Mucosa of rectum (tissue), 2 donors: ENCODE measurements around the gene ATP6V0E1.

Source experiments
- H3K27ac ChIP-seq, 2 donors: one replicate each; pipeline ENCODE4 v1.7.0; 2013; ENCODE audit warnings: inconsistent platforms in 2 of 2, low read depth in 2 of 2, low read length in 2 of 2
- H3K27me3 ChIP-seq, 2 donors: one replicate each; pipeline ENCODE4 v1.7.0; 2013; ENCODE audit warnings: low read length in 2 of 2; ENCODE audit not compliant: control insufficient read depth in 2 of 2, insufficient read depth in 2 of 2
- H3K36me3 ChIP-seq, 2 donors: one replicate each; pipeline ENCODE4 v1.7.0; 2013; ENCODE audit warnings: low read length in 2 of 2; ENCODE audit not compliant: control insufficient read depth in 2 of 2, insufficient read depth in 2 of 2
- H3K4me1 ChIP-seq, 2 donors: one replicate each; pipeline ENCODE4 v1.7.0; 2013; ENCODE audit warnings: low read length in 2 of 2, mild to moderate bottlenecking in 1 of 2; ENCODE audit not compliant: control insufficient read depth in 2 of 2, insufficient read depth in 2 of 2
- H3K4me3 ChIP-seq, 2 donors: one replicate each; pipeline ENCODE4 v1.7.0; 2013; ENCODE audit warnings: low read length in 2 of 2
- H3K9ac ChIP-seq, 2 donors: one replicate each; pipeline ENCODE4 v1.7.0; 2013; ENCODE audit warnings: low read length in 2 of 2, low read depth in 1 of 2, mild to moderate bottlenecking in 1 of 2
- H3K9me3 ChIP-seq, 2 donors: one replicate each; pipeline ENCODE4 v1.7.0; 2013; ENCODE audit warnings: low read length in 2 of 2; ENCODE audit not compliant: control insufficient read depth in 2 of 2
- donor health status: healthy.
- donor health status: Normal muscosa, but diverticular disease.

The ATP6V0E1 gene

GRCh38 chr5:172999372-172999973 is 15.9 kb downstream of the ATP6V0E1 start:
- Histone ChIP-seq H3K4me3 (no peak overlapping the region), H3K27me3 (no peaks in the 10 kb centered on the region), H3K27ac (no peak overlapping the region), H3K36me3 (peaks cover 6 to 25% of the 10 kb centered on the region in 2 donors), H3K9me3 (no peaks in the 10 kb centered on the region), H3K4me1 (peaks cover 8 to 10% of the 10 kb centered on the region in 2 donors), H3K9ac (no peak overlapping the region)

- Histone ChIP-seq H3K27ac (no peak overlapping the region), H3K36me3 (peaks cover 6 to 21% of the 10 kb centered on the region in 2 donors), H3K27me3 (no peaks in the 10 kb centered on the region), H3K9ac (no peak overlapping the region), H3K4me3 (no peak overlapping the region), H3K9me3 (no peaks in the 10 kb centered on the region), H3K4me1 (peaks cover 8 to 10% of the 10 kb centered on the region in 2 donors)
Observed at GRCh38 chr5:172999974-173000373, 16.4 kb downstream of the ATP6V0E1 start.

- no peak overlapping the region for H3K4me3 ChIP-seq
- H3K27me3 ChIP-seq = no peaks in the 10 kb centered on the region
- peaks cover 8 to 10% of the 10 kb centered on the region in 2 donors for H3K4me1 ChIP-seq
- peaks cover 0 to 10% of the 10 kb centered on the region in 2 donors for H3K36me3 ChIP-seq
- no peaks in the 10 kb centered on the region for H3K9me3 ChIP-seq
- H3K27ac ChIP-seq = no peak overlapping the region
- no peak overlapping the region for H3K9ac ChIP-seq
Observed at GRCh38 chr5:173001229-173001841, 17.8 kb downstream of the ATP6V0E1 start.

- Histone ChIP-seq H3K9ac (no peak overlapping the region), H3K27ac (no peak overlapping the region), H3K9me3 (no peaks in the 10 kb centered on the region), H3K4me1 (peaks cover 14 to 17% of the 10 kb centered on the region in 2 donors), H3K27me3 (no peaks in the 10 kb centered on the region), H3K36me3 (peaks cover 0 to 3% of the 10 kb centered on the region in 2 donors), H3K4me3 (no peak overlapping the region)
Observed at GRCh38 chr5:173003360-173003759, 19.8 kb downstream of the ATP6V0E1 start.

GRCh38 chr5:173004013-173004412 is 20.4 kb downstream of the ATP6V0E1 start:
- H3K9ac ChIP-seq = no peak overlapping the region
- H3K27me3 ChIP-seq = no peaks in the 10 kb centered on the region
- H3K4me1 ChIP-seq = peaks cover 14 to 17% of the 10 kb centered on the region in 2 donors
- H3K4me3 ChIP-seq = no peak overlapping the region
- H3K36me3 ChIP-seq = no peaks in the 10 kb centered on the region
- no peak overlapping the region for H3K27ac ChIP-seq
- no peaks in the 10 kb centered on the region for H3K9me3 ChIP-seq

- Histone ChIP-seq H3K27ac (no peak overlapping the region), H3K9me3 (no peaks in the 10 kb centered on the region), H3K27me3 (no peaks in the 10 kb centered on the region), H3K9ac (no peak overlapping the region), H3K4me1 (peaks cover 11 to 12% of the 10 kb centered on the region in 2 donors), H3K36me3 (no peaks in the 10 kb centered on the region), H3K4me3 (no peak overlapping the region)
Observed at GRCh38 chr5:173004447-173004846, 20.9 kb downstream of the ATP6V0E1 start.

- no peak overlapping the region for H3K27ac ChIP-seq
- no peak overlapping the region for H3K9ac ChIP-seq
- no peaks in the 10 kb centered on the region for H3K27me3 ChIP-seq
- H3K4me3 ChIP-seq = no peak overlapping the region
- H3K9me3 ChIP-seq = no peaks in the 10 kb centered on the region
- no peaks in the 10 kb centered on the region for H3K36me3 ChIP-seq
- peaks cover 6 to 8% of the 10 kb centered on the region in 2 donors for H3K4me1 ChIP-seq
Observed at GRCh38 chr5:173010021-173010420, 26.4 kb downstream of the ATP6V0E1 start.

GRCh38 chr5:173010547-173011464 is 27.2 kb downstream of the ATP6V0E1 start:
- no peak overlapping the region for H3K27ac ChIP-seq
- H3K36me3 ChIP-seq = no peaks in the 10 kb centered on the region
- H3K27me3 ChIP-seq = no peaks in the 10 kb centered on the region
- H3K9ac ChIP-seq = no peak overlapping the region
- H3K4me3 ChIP-seq = no peak overlapping the region
- peaks cover 6 to 8% of the 10 kb centered on the region in 2 donors for H3K4me1 ChIP-seq
- H3K9me3 ChIP-seq = no peaks in the 10 kb centered on the region

GRCh38 chr5:173011566-173011965 is 28.0 kb downstream of the ATP6V0E1 start:
- H3K9ac ChIP-seq = no peak overlapping the region
- no peaks in the 10 kb centered on the region for H3K9me3 ChIP-seq
- H3K4me3 ChIP-seq = no peak overlapping the region
- H3K27me3 ChIP-seq = no peaks in the 10 kb centered on the region
- no peak overlapping the region for H3K27ac ChIP-seq
- H3K36me3 ChIP-seq = no peaks in the 10 kb centered on the region
- peaks cover 6 to 7% of the 10 kb centered on the region in 2 donors for H3K4me1 ChIP-seq

GRCh38 chr5:173012882-173013281 is 29.3 kb downstream of the ATP6V0E1 start:
- Histone ChIP-seq H3K27me3 (no peaks in the 10 kb centered on the region), H3K4me1 (peaks cover 0 to 3% of the 10 kb centered on the region in 2 donors), H3K9ac (no peak overlapping the region), H3K9me3 (no peaks in the 10 kb centered on the region), H3K4me3 (no peak overlapping the region), H3K36me3 (no peaks in the 10 kb centered on the region), H3K27ac (no peak overlapping the region)
